SK-N-SH (cell line): ENCODE results near the gene ZNF597.

Experiments
- FOSL2 ChIP-seq: IDR thresholded peaks from 2 replicates; pipeline ENCODE4 v1.4.0; 2012; ENCODE audit warnings: low read depth, mild to moderate bottlenecking, moderate library complexity, borderline replicate concordance
- FOXJ3 ChIP-seq: sonication (generic); formaldehyde crosslinking; IDR thresholded peaks from 2 replicates; pipeline ENCODE4 v1.5.1; 2020; ENCODE audit warnings: mild to moderate bottlenecking, missing genetic modification reagents
- FOXM1 ChIP-seq: IDR thresholded peaks from 2 replicates; pipeline ENCODE4 v1.4.0; 2012; ENCODE audit warnings: low read depth, mild to moderate bottlenecking
- JUND ChIP-seq: IDR thresholded peaks from 2 replicates; pipeline ENCODE4 v1.4.0; 2012
- POLR2AphosphoS5 ChIP-seq: IDR thresholded peaks from 2 replicates; pipeline ENCODE4 v1.6.1; 2012; ENCODE audit warnings: low read depth, low read length
- RAD21 ChIP-seq: IDR thresholded peaks from 2 replicates; pipeline ENCODE4 v1.6.1; 2012; ENCODE audit warnings: mild to moderate bottlenecking, low read length
- SIN3A ChIP-seq: IDR thresholded peaks from 2 replicates; pipeline ENCODE4 v1.6.1; 2012; ENCODE audit warnings: low read depth, mild to moderate bottlenecking, low read length, moderate library complexity, borderline replicate concordance
- SMC3 ChIP-seq: IDR thresholded peaks from 2 replicates; pipeline ENCODE4 v1.6.1; 2012; ENCODE audit warnings: low read depth, low read length, improper control_type of control experiment
- TAF1 ChIP-seq: IDR thresholded peaks from 2 replicates; pipeline ENCODE4 v1.6.1; 2012; ENCODE audit warnings: low read depth, mild to moderate bottlenecking, low read length, moderate library complexity, borderline replicate concordance
- TF ChIP-seq, protein P1 (sequence below): fragments of 200-600 bp; sonication (generic); IDR thresholded peaks from 2 replicates; pipeline ENCODE4 v1.6.1; 2017; ENCODE audit warnings: antibody characterized with exemption, mild to moderate bottlenecking, moderate library complexity
- TF ChIP-seq, protein P2 (sequence below): IDR thresholded peaks from 2 replicates; pipeline ENCODE4 v1.4.0; 2012; ENCODE audit warnings: low read depth
- TF ChIP-seq, protein P3 (sequence below): IDR thresholded peaks from 2 replicates; pipeline ENCODE4 v1.4.0; 2012; ENCODE audit warnings: low read depth, borderline replicate concordance
- TF ChIP-seq, protein P4 (sequence below): IDR thresholded peaks from 2 replicates; pipeline ENCODE4 v1.6.1; 2012; ENCODE audit warnings: mild to moderate bottlenecking, low read depth, low read length, moderate library complexity
- TF ChIP-seq, protein P5 (sequence below): fragments of 150-350 bp; IDR thresholded peaks from 2 replicates; pipeline ENCODE4 v1.6.1; 2017; ENCODE audit warnings: antibody characterized with exemption, low read length, low read depth, borderline replicate concordance

DNA sequence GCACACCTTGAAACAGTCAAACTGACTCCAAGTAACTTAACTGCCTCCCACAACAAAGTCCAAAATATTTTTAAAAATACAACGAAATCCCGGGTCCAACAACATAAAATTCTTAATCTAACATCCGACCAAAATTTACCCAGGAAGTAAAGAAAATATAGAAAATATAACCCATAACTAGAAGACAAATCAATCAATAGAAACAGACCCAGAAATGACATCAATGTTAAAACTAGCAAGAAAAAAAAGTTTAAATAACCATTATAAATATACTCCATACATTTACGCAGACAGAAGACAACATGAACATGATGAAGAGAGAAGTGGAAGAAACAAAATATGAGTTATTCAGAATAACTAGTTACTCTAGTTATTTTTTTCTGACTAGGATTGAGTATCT is 3.7 kb downstream of the ZNF597 start:
- TF ChIP-seq, protein P1, sequence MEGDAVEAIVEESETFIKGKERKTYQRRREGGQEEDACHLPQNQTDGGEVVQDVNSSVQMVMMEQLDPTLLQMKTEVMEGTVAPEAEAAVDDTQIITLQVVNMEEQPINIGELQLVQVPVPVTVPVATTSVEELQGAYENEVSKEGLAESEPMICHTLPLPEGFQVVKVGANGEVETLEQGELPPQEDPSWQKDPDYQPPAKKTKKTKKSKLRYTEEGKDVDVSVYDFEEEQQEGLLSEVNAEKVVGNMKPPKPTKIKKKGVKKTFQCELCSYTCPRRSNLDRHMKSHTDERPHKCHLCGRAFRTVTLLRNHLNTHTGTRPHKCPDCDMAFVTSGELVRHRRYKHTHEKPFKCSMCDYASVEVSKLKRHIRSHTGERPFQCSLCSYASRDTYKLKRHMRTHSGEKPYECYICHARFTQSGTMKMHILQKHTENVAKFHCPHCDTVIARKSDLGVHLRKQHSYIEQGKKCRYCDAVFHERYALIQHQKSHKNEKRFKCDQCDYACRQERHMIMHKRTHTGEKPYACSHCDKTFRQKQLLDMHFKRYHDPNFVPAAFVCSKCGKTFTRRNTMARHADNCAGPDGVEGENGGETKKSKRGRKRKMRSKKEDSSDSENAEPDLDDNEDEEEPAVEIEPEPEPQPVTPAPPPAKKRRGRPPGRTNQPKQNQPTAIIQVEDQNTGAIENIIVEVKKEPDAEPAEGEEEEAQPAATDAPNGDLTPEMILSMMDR = no peak
- TF ChIP-seq POLR2AphosphoS5 = no peak
- TF ChIP-seq RAD21 = no peak
- no peak for TF ChIP-seq JUND
- TF ChIP-seq, protein P2, sequence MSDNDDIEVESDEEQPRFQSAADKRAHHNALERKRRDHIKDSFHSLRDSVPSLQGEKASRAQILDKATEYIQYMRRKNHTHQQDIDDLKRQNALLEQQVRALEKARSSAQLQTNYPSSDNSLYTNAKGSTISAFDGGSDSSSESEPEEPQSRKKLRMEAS = no peak
- TF ChIP-seq SMC3 = no peak
- no peak for TF ChIP-seq FOXM1
- TF ChIP-seq, protein P3, sequence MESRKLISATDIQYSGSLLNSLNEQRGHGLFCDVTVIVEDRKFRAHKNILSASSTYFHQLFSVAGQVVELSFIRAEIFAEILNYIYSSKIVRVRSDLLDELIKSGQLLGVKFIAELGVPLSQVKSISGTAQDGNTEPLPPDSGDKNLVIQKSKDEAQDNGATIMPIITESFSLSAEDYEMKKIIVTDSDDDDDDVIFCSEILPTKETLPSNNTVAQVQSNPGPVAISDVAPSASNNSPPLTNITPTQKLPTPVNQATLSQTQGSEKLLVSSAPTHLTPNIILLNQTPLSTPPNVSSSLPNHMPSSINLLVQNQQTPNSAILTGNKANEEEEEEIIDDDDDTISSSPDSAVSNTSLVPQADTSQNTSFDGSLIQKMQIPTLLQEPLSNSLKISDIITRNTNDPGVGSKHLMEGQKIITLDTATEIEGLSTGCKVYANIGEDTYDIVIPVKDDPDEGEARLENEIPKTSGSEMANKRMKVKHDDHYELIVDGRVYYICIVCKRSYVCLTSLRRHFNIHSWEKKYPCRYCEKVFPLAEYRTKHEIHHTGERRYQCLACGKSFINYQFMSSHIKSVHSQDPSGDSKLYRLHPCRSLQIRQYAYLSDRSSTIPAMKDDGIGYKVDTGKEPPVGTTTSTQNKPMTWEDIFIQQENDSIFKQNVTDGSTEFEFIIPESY = no peak
- no peak for TF ChIP-seq FOSL2
- no peak for TF ChIP-seq FOXJ3 (CRISPR knock-in tag)
- TF ChIP-seq, protein P4, sequence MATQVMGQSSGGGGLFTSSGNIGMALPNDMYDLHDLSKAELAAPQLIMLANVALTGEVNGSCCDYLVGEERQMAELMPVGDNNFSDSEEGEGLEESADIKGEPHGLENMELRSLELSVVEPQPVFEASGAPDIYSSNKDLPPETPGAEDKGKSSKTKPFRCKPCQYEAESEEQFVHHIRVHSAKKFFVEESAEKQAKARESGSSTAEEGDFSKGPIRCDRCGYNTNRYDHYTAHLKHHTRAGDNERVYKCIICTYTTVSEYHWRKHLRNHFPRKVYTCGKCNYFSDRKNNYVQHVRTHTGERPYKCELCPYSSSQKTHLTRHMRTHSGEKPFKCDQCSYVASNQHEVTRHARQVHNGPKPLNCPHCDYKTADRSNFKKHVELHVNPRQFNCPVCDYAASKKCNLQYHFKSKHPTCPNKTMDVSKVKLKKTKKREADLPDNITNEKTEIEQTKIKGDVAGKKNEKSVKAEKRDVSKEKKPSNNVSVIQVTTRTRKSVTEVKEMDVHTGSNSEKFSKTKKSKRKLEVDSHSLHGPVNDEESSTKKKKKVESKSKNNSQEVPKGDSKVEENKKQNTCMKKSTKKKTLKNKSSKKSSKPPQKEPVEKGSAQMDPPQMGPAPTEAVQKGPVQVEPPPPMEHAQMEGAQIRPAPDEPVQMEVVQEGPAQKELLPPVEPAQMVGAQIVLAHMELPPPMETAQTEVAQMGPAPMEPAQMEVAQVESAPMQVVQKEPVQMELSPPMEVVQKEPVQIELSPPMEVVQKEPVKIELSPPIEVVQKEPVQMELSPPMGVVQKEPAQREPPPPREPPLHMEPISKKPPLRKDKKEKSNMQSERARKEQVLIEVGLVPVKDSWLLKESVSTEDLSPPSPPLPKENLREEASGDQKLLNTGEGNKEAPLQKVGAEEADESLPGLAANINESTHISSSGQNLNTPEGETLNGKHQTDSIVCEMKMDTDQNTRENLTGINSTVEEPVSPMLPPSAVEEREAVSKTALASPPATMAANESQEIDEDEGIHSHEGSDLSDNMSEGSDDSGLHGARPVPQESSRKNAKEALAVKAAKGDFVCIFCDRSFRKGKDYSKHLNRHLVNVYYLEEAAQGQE = no peak
- TF ChIP-seq, protein P5, sequence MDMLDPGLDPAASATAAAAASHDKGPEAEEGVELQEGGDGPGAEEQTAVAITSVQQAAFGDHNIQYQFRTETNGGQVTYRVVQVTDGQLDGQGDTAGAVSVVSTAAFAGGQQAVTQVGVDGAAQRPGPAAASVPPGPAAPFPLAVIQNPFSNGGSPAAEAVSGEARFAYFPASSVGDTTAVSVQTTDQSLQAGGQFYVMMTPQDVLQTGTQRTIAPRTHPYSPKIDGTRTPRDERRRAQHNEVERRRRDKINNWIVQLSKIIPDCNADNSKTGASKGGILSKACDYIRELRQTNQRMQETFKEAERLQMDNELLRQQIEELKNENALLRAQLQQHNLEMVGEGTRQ = no peak
- TF ChIP-seq SIN3A = no peak
- TF ChIP-seq TAF1 = no peak
